Stimulated activated CD4-positive, alpha-beta T cell treated with anti-CD3 and anti-CD28 coated beads, Interleukin-2, amount 100 ng/mL, for 24 hours (primary cell): Measurements from ENCODE around the gene ACSS3.
"Not testable (repeated sequence)": the region's sequence is repeated elsewhere in the genome, so short reads cannot be mapped to it uniquely, and the experiment has no call there.

ENCODE experiments used
- DNase-seq, 2 donors: peaks; one replicate each; pipeline ENCODE4 v3.0.0-alpha.2; 2020

ACSS3 gene

DNA sequence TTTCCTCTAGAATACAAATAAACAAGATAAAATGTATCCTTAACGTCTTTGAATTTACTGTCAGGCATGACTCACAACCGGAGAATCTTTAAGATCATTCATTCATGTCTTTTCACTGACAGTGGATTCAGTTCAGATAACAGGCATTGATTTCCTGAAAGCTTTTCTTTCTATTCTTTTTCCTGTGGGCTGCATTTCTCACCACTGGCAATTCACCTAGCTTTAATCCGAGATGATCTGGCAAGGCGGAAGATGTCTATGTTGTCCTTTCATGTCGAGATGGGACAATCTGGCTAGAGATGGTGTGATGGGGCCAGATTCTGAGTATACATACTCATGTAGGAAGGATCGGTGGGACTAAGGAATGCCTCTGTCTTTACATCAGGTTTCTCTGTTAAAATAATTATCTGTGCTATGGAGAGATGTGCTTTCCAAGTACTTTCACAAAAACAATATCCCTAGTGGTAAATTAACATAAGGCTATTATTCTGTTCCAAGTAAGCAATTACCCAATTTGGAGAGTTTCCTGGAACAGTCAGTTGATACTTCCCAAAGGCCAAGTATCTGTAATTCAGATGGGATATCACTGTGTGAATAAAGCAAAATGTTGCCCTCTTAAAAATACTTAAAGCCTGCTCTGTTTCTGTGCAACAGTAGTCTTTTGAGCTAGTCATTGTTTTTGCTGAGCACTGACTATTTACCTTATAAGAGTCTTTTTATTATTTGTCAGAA, 17.8 kb downstream of the ACSS3 start:
- no peak for DNase-seq

DNA sequence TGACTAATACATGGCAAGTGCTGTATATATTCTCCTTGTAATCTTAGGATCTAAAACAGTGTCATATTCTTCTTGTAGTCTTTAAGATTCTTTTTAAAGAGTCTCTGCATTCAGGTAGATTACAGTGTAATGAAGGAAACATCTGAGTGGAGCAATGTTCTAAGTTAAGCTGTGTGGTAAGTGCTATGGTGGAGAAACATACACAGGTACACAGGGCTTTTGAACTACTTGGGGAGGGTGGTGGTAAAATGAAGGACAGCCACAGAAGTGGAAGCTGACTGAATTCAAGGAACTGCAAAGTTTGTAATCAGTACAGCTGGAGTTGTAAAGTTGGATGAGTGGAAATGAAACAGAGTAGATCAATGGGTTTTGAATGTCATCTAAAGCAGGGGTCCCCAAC, 27.8 kb downstream of the ACSS3 start:
- DNase-seq = no peak

DNA sequence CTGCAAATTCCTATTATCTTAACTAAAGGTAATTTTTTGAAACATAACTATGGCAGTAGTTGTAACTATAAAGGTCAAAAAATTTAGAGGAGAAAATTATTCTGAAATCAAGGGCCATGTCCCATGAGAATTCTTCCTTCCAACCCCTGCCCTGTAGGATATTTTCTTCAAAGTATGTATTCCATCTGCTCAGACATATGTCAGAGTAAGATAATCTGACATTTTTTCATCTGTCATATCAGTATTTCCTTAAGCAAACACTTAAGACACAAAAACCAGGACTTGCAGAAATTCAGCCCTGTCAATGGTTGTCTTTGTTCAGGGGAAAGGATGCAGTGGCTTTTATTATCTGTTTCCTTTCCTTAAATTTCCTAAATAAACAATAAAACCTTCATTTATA, 36.3 kb downstream of the ACSS3 start:
- DNase-seq = no peak

DNA sequence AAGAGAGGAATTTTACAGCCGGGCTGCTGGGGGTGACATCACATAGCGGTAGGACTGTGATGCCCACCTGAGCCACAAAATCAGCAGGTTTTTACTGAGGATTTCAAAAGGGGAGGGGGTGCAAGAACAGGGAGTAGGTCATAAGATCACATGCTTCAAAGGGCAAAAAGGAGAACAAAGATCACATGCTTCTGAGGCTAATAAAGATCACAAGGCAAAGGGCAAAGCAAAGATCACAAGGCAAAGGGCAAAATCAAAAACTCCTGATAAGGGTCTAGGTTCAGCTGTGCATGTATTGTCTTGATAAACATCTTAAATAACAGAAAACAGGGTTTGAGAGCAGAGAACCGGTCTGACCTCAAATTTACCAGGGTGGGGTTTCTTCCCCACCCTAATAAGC, 41.2 kb downstream of the ACSS3 start:
- DNase-seq = not testable (repeated sequence)

DNA sequence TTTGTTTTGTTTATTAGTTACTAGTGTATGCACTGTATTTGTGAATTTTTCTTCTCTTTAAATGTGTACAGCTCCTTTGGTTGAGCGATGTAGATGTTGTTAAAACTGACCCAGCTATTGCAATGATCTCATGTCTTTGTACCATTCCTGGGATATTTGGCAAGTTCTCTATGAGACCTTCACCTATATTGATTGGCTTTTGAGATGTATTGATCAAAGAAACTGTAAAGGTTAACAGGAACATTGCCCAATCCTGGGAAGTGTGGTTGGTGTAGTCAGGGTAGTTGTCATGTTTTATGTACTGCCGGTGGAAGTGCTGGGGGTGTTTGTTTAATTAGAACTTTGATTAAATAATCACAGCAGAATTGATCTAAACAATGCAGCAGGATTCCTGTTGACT, 43.1 kb downstream of the ACSS3 start:
- no peak for DNase-seq

DNA sequence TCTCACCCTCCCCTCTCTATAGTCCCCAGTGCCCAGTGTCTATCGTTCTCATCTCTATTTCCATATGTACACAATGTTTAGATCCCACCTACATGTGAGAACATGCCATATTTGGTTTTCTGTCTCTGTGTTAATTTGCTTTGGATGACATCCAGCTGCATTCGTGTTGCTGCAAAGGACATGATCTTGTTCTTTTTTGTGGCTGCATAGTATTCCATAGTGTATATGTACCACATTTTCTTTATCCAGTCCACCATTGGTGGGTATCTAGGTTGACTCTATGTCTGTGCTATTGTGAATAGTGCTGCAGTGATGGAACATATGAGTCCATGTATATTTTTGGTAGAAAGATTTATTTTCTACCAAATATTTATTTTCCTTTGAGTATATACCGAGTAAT, 45.7 kb downstream of the ACSS3 start:
- no peak for DNase-seq

DNA sequence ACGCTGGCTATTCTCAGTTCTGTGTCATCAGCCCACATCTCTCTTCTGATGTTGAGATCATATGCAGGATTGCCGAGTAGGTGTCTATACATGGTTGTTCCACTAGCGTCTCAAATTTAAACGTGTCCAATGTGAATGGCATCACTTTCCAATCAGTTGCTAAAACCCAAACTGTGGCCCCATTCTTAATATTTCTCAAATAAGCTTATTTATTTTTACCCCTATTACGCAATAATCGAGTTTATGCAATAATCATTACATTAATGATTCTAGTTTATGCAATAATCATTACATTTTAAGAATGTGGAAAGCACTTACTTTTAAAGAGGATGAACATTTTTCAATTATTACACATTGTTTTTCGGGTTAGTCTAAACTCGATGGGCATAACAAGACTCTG, 47.8 kb downstream of the ACSS3 start:
- no peak for DNase-seq

DNA sequence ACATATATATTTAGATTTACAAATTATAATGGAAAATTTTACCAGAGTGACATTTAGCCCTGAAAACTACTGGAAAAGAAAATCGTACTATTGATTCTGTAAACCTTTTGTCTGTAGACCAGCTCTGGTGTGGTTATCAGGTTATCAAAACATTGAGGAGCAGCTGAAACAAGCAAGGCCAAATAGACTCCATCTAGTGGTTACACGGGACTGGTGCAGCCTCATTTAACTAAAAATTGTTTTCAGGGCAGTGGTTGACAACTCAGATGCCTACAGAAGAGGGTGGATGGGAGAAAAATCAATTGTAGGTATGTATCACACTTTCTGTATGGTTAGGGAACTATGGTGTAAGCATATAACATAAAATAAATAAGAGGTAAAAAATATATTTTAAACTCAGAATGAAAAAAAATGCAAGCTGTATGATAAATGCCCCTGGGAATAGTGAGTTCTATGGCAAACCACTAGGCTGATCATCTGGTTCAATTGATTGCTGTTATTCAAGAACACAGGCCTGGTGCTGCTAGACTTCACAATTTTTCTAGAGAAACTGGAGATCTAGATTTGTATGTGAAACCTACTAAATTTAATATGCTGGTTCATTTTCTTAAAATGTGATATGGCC, 51.2 kb downstream of the ACSS3 start:
- no peak for DNase-seq

DNA sequence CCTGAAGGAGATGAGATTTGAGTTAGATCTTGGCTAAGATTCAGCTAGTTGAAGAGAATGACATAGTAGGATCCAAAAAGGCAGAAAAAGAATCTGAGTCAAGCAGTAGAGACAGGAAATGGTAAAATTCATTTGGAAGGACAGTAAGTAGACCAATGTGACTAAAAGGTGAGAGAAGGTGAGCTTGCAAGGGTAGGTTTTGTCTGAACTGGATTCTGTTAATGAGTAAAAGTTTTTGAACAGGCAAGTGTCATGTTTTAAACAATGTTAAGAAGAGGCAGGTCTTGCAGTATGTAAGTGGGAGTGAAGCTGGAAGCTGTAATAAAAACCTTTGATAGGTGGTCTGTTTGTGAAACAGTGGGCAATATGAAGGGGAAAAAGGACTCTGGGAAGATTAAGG, 58.6 kb downstream of the ACSS3 start:
- DNase-seq = no peak

DNA sequence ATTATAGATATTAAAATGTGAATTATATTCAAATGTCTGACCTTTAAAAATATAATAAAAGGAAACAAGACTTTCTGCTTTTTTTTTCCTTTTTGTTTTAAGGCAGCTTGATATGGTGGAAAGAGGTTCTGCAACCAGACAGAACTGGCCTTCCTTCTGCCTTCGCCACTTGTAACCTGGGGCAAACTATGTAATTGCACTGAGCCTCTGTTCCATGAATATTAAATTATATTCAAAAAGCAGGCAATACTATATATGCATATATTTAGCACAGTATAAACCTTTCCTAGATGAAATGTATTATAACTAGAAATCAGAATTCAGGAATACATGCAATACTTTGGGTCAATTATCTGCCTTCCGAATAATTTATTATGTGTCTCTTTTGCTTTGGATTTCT, 59.9 kb downstream of the ACSS3 start:
- no peak for DNase-seq

DNA sequence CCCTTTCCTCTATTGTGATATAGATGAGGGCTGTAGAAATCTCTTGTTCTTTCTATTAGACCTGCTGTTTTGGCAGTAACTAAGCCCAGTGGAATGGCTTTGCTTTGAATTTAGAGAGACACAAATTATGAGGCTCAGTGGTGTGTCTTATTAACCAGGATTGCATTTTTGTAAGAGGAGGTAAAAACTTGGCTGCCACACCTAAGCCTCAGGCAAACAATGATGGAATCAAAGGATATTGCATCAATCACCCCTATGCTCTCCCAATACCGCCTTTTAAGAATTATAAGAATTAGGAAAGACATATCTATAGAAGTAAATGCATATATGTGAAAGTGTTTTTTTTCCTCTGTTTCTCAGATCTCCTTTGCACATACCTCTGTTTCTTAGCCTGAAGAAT, 63.3 kb downstream of the ACSS3 start:
- DNase-seq = no peak

DNA sequence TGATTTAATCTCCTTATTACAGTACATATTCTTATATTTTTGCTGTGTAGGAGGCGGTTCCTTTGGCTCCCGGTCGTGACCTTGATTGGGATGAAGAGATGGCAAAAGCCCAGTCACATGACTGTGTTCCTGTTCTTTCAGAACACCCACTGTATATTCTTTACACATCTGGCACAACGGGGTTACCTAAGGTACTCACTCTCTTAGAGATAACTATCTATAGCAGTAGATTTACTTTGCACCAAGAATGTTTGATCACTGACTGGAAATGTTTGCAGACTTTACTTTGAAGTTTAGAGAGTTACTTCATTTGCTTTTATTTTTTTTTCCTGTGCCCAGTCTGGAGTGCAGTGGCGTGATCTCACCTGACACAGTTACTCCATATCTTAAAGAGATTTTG, 65.2 kb downstream of the ACSS3 start:
- DNase-seq = no peak

DNA sequence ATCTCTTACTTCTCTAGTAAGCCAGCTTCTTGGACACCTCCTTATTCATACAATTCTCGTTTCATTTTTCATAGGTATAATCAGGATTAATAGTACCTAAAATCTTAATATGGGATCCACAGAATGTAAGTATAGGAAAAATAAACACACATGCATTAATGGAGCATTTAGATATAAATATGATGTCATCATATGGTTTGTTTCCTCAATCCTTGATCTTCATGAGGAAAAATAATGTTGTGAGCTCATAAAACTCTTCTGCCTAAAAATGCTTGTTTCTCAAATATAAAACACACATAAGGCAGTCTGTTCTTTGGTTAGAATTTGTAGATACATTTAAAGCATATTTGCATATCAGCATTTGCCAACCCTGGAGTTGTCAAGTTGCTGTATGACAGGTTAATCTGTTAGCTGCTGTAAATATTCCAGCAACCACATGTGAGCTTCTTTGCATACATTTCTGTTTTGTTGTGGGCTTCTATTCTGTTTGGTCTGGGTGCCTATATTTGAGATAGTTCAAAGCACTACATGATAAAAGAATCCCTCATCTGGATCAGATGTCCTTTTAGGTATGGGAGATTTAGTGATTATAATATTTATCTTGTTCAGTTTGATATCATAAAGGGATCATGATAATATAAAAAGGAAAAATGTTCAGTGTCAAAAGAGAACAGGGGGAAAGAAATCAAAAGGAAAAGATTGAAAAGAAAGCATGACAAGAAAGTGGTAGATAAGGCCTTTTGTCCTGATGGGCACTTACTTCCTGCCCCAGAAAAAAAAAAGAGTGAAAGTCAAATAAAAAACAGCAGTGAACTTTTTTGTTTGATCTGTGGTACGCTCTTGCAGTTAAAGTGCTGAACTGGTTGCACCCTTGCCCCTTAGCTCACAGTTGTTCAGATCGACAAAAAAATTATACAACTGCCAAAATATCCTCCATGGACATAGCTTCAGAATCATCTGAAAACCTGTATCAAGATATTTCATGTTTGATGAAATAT, 68.6 kb downstream of the ACSS3 start:
- DNase-seq = no peak

DNA sequence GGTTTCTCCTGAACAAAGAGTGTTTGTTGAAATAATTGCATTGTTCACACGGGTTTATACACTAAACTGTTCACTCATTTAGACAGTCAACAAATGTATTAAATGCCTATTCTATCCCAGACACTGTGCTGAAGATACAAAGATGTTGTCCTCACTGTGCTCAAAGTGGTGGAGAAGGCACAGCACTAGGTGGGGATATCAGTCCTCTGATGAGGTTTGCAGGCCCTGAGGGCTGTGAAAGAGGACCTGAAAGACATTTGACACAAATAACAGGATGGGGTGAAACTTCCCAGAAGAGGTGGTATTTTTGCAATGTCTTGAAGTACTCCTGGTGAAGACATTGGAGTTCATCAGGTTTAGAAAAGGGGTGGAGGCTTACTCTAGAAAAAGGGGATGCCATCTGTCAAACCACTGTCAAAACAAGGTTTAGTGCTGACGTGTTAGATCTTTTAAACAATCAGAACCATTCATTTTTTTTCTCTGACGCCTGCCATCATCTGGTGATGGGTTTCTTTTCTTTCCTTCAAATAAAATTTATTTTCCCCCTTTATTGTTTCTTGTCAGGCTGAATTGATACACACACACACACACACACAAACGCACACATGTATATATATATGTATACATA, 69.5 kb downstream of the ACSS3 start:
- no peak for DNase-seq

DNA sequence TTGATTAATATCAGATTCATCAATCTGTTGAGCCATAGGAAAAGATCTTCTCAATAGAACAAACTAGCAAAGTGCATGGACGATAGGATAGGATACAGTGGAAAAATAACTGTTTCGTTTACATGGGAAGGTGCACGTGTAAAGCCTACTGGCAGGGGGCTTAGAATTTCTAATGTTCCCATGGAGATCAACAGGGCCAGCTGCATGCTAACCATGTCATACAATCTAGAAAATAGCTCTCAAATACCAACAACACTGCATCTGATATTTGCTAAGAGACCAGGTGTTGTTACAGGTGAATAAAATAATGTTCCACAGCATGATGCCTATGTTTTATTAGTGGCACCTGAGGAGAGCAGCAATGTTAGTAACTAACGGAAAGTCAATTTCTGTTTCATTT, 72.5 kb downstream of the ACSS3 start:
- DNase-seq = no peak

DNA sequence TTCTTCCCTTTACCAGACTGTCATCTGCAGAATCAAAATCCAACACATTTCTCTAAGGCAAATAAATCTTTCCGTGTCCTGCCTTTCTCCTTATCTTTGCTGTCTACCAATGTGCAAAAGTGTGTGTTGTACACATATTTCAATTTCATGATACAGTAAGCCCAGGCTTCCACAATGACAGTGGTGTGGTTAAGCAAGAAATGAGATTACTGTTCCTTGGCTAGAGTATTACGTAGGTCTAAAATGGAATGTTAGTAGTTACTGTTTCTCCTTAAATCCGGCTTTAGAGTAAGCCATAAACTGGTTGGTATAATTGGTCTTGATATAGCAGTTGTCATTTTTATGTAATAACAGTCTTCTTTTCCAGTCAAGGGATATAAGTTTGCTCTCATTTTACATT, 82.0 kb downstream of the ACSS3 start:
- DNase-seq = no peak

DNA sequence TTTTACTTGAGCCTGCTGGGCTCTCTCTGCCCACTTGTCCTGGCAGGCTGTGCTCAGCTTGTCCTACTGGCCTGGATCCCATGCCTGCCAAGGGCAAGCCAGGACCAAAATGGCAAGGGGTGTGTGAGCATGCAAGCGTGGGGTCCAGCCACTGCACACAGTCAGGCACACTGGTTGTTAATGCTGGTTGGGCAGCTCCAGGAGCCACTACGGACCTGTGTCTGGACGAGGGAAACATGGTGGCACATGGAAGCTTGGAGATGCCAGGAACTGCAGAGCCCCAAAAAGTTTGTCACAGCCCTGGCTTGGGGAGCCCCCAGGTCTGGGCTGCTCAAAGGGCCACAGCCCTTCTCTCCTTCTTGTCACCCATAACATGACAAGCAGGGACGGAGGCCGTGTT, 83.8 kb downstream of the ACSS3 start:
- DNase-seq = no peak

DNA sequence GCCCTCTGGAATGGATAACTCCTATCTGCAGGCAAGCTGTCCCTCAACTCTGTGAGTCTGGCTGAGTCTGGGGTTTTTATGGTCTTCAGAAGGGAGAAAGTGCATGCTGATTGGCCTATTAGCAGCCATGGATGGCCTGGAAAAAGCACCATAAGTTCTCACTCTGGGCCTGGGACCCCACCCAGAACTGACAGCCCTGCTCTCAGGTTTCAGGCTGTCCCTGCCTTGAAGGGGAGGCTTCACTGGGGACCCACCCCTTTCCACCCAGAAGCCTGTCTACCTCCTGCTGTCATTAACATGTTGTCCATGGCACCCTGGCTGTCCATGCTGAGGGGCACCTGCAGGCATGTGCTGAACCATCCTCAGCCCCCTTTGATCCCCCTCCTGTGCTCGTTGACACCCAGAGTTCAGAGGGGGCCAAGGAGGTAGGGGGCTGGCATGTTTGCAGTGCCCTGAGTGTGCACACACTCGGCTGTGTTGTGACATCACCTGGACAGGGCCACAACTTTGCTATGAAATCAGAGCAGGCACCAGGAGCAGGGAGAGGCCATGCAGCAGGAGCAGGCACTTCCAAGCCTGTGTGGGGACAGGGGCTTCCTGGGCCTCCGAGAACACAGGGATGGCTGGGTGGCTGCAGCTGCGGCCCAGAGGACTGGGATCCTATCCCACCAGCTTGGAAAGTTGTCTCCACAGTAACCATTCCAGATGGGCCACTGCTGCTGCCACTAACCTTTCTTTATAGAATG, 84.7 kb downstream of the ACSS3 start:
- DNase-seq = no peak

DNA sequence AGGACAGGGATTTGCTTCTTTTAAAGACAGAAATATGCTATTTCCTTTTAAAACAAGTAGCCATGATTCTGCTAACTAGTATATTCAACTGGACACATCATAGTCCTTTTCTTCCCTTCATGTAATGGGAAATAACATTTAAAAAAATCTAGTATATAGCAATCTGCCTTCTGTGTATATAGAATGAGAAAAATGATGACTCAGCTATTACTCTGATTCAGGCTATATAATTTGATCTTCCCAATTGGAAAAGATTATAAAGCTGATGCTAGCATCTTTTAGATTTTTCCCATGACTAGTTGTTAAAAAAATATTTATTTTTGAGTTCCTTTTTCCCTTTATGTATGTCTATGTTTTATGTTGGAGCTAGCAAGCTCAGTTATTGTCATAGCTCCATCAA, 86.9 kb downstream of the ACSS3 start:
- DNase-seq = no peak

DNA sequence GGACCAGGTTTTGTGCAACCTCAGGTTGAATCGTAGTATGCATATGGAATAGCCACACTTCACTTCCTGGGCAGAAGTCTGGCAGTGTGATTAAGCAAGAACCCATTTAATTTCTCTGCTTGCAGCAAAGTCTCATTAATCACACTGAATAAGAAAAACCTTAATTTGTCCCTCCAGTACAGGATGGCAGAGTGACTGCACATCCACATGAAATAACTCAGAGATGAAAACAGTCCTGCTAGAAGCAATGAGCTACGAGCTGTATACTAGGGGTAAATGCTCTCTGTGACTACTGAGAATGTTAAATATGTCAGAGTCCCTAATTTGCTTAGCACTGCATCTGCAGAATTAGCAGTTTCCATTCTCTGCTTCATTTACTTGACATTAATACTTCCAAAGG, 88.9 kb downstream of the ACSS3 start:
- no peak for DNase-seq

DNA sequence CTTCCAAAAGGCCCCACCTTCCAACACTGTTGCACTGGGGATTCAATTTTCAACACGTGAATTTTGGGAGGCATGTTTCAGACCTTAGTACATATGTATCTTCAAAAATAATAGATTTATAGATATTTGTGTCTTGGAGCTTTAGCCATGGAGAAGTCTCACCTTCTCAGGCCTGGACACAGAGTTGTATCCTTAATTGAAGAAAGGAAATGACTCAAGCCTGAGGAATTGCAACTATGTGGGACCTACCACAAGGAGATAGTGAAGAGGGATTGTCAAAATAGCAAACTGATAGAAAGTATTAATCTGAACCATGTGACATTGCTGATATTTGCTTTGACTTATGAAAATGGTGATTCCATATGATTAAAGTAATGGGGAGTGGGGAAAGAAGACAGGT, 89.8 kb downstream of the ACSS3 start:
- no peak for DNase-seq

DNA sequence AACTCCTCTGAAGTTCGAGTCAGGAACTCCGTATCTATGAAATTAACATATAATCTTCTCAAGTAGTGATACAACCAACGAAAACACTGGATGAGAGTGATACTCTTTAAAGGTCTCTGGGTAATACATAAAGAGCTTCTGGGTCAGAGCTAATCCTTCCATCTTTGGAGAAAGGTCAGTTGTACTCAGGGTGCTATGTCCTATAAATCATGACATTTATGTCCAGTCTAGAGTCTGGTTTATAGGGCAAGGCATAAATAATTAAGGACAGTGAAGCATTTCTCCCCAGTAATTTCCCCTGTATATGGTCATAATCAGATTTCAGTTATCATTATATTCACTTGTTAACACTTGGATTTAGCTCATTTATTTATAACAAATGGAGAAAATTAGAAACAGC, 90.6 kb downstream of the ACSS3 start:
- no peak for DNase-seq

DNA sequence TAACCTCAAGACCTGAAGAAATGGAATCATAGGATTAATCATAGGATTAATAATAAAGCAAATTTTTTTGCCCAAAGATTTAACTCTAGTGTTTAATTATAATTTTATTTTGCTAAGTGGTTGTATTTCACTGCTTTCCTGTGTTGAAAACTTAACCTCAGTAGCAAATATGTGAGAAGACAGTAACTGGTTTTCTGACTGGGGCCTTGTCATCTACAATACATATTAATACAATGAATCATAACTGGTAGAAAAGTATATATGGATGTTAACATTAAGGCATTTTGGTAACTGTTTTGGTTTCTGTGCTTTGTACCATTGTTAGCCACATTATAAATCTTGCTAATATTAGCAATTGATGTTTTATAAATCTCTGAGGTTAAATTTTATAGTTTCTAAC, 92.2 kb downstream of the ACSS3 start:
- DNase-seq = no peak
